Fibroblast of lung (primary cell): ENCODE results near the gene NATD1.

Source experiments
- EZH2 ChIP-seq: IDR thresholded peaks from 2 replicates; pipeline ENCODE4 v1.5.1; 2012; ENCODE audit warnings: low read length, control low read depth, mild to moderate bottlenecking; ENCODE audit errors: missing control alignments
- TF ChIP-seq, protein P1 (sequence below), 2 donors: IDR thresholded peaks in 1 of 2; conservative IDR thresholded peaks in 1 of 2; 1 replicate in 1 of 2; 2 replicates in 1 of 2; pipeline ENCODE4 v1.5.1; 2011 to 2012; ENCODE audit warnings: low read length in 2 of 2, control low read depth in 1 of 2, inconsistent platforms in 1 of 2, low read depth in 1 of 2, mild to moderate bottlenecking in 1 of 2

DNA sequence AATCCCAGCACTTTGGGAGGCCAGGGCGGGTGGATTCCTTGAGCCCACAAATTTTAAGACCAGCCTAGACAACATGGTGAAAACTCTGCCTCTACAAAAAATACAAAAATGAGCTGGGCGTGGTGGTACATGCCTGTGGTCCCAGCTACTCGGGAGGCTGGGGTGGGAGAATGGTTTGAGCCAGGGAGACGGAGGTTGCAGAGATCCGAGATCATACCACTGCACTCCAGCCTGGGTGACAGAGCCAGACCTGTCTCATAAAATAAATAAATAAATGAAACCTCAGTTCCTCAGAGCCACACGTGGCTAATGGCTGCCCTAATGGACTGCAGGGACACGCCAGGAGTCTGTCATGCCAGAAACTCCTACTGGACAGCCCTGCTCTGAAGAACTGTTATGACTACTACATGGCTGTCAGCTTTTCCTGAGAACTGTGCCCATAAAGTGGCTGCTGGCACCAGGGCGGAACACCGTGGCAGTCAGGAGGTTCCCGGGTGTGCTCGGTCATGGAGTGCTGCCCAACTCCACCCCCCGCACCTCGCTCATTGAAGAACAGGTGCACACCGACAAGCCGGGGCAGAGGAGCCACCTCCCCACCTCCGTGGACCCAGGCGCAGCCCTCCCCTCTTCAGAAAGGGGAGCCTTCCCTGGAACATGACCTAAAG lies 43.6 kb downstream of the NATD1 start:
- TF ChIP-seq, protein P1, sequence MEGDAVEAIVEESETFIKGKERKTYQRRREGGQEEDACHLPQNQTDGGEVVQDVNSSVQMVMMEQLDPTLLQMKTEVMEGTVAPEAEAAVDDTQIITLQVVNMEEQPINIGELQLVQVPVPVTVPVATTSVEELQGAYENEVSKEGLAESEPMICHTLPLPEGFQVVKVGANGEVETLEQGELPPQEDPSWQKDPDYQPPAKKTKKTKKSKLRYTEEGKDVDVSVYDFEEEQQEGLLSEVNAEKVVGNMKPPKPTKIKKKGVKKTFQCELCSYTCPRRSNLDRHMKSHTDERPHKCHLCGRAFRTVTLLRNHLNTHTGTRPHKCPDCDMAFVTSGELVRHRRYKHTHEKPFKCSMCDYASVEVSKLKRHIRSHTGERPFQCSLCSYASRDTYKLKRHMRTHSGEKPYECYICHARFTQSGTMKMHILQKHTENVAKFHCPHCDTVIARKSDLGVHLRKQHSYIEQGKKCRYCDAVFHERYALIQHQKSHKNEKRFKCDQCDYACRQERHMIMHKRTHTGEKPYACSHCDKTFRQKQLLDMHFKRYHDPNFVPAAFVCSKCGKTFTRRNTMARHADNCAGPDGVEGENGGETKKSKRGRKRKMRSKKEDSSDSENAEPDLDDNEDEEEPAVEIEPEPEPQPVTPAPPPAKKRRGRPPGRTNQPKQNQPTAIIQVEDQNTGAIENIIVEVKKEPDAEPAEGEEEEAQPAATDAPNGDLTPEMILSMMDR (conservative IDR thresholded peaks at IDR 0.05 in 1 of 2, IDR thresholded peaks at IDR 0.05 in 1 of 2; ENCODE audit: low read depth in 1 of 2, low read length in 2 of 2): no peak
- no peak for TF ChIP-seq EZH2
